PFSK-1 (cell line): ENCODE measurements around the gene POLR1B.

Experiments
- FOXP2 ChIP-seq: optimal IDR thresholded peaks from 2 replicates; pipeline ENCODE3; 2011; ENCODE audit warnings: borderline replicate concordance, control low read depth, inconsistent platforms; ENCODE audit not compliant: insufficient read depth; ENCODE audit errors: extremely low read length, extremely low read depth
- POLR2AphosphoS5 ChIP-seq: IDR thresholded peaks from 2 replicates; pipeline ENCODE4 v1.6.1; 2012; ENCODE audit warnings: low read depth, mild to moderate bottlenecking, control low read depth, low read length, moderate library complexity
- SIN3A ChIP-seq: IDR thresholded peaks from 2 replicates; pipeline ENCODE4 v1.6.1; 2012; ENCODE audit warnings: mild to moderate bottlenecking, low read length, moderate library complexity, borderline replicate concordance; ENCODE audit not compliant: insufficient read depth
- TAF1 ChIP-seq: IDR thresholded peaks from 2 replicates; pipeline ENCODE4 v1.6.1; 2012; ENCODE audit warnings: low read length, control low read depth, borderline replicate concordance; ENCODE audit not compliant: insufficient read depth
- TF ChIP-seq, protein P1 (sequence below), 2 experiments: IDR thresholded peaks; 2 replicates each; pipeline versions ENCODE4 v1.6.1 to v1.8.0; 2011 to 2012; ENCODE audit warnings: low read depth in 2 of 2, low read length in 2 of 2, control low read depth in 1 of 2, inconsistent platforms in 1 of 2, mild to moderate bottlenecking in 1 of 2, moderate library complexity in 1 of 2; ENCODE audit not compliant: insufficient read depth in 1 of 2

Gene POLR1B

DNA sequence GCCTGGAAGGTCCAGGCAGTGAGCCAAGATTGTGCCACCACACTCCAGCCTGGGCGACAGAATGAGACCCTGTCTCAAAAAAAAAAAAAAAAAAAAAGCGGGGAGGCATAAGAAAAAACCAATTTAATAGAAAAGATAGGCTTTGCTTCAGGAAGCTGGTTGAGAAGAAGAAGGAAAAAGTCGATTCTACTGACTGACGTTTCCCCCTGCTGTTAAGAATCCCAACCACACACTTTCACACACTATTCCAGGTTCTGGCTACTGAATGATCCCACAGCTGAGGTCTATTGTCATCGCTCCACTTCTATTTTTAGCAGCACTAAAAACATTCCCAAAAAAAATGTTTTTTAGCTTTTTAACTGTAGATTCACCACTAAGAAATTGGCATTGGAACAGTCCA, 35.5 kb downstream of the POLR1B start:
- TF ChIP-seq POLR2AphosphoS5 (peak; percentile 29; the same call in 1 of the 2 replicates), TAF1 (no peak)

DNA sequence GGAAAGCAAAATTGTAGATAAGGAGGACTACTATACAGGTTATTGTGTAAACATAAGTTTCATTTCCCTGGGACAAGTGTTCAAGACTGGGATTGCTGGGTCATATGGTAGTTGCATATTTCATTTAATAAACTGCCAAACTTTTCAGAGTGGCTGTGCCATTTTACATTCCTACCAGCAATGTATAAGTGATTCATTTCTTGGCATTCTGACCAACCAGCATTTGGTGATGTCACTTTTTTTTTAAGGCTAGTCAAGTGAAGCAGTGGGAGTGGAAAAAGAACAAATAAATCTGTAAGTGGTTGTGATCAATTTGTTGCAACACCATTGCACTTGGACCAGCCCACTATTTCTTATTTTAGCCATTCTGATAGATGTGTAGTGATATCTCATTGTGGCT, 37.0 kb downstream of the POLR1B start:
- TF ChIP-seq POLR2AphosphoS5: no peak
- no peak for TF ChIP-seq SIN3A
- TF ChIP-seq, protein P1, sequence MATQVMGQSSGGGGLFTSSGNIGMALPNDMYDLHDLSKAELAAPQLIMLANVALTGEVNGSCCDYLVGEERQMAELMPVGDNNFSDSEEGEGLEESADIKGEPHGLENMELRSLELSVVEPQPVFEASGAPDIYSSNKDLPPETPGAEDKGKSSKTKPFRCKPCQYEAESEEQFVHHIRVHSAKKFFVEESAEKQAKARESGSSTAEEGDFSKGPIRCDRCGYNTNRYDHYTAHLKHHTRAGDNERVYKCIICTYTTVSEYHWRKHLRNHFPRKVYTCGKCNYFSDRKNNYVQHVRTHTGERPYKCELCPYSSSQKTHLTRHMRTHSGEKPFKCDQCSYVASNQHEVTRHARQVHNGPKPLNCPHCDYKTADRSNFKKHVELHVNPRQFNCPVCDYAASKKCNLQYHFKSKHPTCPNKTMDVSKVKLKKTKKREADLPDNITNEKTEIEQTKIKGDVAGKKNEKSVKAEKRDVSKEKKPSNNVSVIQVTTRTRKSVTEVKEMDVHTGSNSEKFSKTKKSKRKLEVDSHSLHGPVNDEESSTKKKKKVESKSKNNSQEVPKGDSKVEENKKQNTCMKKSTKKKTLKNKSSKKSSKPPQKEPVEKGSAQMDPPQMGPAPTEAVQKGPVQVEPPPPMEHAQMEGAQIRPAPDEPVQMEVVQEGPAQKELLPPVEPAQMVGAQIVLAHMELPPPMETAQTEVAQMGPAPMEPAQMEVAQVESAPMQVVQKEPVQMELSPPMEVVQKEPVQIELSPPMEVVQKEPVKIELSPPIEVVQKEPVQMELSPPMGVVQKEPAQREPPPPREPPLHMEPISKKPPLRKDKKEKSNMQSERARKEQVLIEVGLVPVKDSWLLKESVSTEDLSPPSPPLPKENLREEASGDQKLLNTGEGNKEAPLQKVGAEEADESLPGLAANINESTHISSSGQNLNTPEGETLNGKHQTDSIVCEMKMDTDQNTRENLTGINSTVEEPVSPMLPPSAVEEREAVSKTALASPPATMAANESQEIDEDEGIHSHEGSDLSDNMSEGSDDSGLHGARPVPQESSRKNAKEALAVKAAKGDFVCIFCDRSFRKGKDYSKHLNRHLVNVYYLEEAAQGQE (IDR thresholded peaks at IDR 0.05; ENCODE audit: insufficient read depth in 1 of 2, low read depth in 2 of 2, low read length in 2 of 2): no peak
- no peak for TF ChIP-seq TAF1
- no peak for TF ChIP-seq FOXP2

DNA sequence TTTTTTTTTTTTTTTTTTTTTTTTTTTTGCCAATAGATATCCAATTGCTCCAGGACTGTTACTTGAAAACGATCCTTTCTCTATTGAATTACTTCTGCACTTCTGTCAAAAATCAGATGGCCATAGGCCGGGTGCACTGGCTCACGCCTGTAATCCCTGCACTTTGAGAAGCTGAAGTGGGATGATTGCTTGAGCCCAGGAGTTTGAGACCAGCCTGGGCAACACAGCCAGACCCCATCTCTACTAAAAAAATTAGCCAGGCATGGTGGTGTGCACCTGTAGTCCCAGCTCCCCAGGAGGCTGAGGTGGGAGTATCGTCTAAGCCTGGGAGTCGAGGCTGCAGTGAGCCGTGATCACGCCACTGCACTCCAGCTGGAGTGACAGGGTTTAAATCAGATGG, 37.8 kb downstream of the POLR1B start:
- TF ChIP-seq POLR2AphosphoS5: no peak
- TF ChIP-seq TAF1: no peak
- TF ChIP-seq FOXP2: no peak
- TF ChIP-seq SIN3A: no peak

DNA sequence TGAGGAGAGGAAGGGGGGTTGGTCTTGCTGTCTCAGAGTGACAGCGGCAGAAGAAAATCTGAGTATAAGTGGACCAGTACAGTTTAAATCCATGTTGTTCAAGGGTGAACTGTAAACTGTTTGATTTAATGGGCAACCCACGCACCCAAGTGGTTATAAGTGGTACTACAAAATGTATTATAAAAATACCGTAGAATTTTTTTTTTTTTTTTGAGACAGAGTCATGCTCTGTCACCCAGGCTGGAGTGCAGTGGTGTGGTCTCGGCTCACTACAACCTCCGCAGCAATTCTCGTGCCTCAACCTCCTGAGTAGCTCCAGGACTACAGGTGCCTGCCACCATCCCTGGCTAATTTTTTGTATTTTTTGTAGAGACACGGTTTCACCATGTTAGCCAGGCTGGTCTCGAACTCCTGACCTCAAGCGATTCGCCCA, 40.1 kb downstream of the POLR1B start:
- no peak for TF ChIP-seq POLR2AphosphoS5
- no peak for TF ChIP-seq FOXP2
- TF ChIP-seq, protein P1 (IDR thresholded peaks at IDR 0.05; ENCODE audit: insufficient read depth in 1 of 2, low read depth in 2 of 2, low read length in 2 of 2): no peak
- TF ChIP-seq TAF1: no peak
- TF ChIP-seq SIN3A: no peak

DNA sequence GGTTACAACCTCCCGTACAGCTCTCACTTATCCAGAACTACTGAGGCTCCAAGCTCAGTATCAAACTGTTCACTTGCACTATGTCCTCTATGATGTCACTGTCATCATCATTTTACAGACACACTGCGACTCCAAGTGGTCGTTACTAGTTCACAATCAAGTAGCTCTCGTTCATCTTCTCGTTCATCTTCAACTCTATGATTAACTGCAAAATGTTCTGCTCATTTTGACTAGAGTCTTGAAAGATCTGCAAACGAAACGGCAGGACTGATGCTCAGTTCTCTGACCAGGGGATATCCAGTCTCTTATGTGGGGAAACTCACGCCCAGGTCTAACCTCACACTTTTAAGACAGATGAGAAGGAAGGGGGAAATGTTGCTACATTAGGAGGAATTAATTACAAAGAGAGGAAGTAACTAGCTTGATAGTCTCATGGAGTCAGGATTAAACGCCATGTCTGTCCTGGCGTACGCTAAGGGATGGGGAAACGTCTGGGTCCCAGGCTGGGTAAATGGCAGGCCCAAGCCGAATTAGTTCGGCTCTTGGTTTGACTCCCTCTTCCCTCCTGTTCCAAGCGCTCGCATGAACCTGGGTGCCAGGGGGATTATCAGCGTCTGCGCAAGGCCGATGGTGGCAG, 41.4 kb downstream of the POLR1B start:
- TF ChIP-seq POLR2AphosphoS5 (no peak), TAF1 (no peak), FOXP2 (no peak), SIN3A (no peak)
- TF ChIP-seq, protein P1 (IDR thresholded peaks at IDR 0.05; ENCODE audit: insufficient read depth in 1 of 2, low read depth in 2 of 2, low read length in 2 of 2): no peak

DNA sequence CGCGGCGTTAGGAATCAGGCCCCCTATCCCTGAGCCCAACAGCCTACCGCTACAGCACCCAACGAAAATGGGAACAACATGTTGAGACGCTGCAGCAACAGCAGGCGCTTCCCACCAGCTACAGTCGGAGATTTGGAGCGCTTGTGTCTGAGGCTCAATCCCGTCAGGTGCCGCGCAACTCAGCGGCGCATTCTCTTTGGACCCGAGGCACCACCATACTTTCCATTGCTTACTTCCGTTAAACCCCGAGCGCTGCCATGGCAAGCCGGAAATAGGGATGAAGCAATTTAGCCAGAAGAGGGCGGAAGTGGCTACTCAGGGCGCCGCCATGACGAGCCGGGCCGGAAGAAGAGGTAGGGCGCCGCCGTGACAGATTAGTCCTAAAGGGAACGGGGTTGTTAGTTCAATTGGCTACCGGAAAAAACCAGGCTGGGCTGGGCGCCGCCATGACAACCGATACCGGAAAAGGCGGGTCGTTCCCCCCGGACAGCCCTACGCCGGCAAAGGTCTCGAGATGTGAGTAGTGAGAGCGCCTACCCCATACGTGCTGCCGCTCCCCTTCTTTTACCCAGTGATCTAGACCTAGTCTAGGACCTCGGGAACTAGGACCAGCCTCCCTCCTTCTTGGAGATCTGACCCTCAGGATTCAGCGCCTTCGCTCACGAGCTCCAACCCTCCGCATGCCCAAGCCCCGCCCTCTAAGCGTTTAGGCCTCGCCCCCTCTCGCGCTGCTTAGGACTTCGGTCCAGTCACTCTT, 42.0 kb downstream of the POLR1B start, which contains the start of gene CHCHD5:
TSS of gene CHCHD5 (plus strand) at position 476 of the 757 bp plus-strand sequence. CDS start at position 515, 39 bp downstream.
- peak; percentile 97 for TF ChIP-seq POLR2AphosphoS5
- peak; percentile 69 for TF ChIP-seq FOXP2
- peak; percentile 33; the same call in 1 of the 2 replicates for TF ChIP-seq SIN3A
- TF ChIP-seq, protein P1 (IDR thresholded peaks at IDR 0.05; ENCODE audit: insufficient read depth in 1 of 2, low read depth in 2 of 2, low read length in 2 of 2): no peak
- peak; percentile 77 for TF ChIP-seq TAF1
